ENCODE results near the gene METTL23.
"Not testable (repeated sequence)": the region's sequence is repeated elsewhere in the genome, so short reads cannot be mapped to it uniquely, and the experiment has no call there.

METTL23 gene

DNA sequence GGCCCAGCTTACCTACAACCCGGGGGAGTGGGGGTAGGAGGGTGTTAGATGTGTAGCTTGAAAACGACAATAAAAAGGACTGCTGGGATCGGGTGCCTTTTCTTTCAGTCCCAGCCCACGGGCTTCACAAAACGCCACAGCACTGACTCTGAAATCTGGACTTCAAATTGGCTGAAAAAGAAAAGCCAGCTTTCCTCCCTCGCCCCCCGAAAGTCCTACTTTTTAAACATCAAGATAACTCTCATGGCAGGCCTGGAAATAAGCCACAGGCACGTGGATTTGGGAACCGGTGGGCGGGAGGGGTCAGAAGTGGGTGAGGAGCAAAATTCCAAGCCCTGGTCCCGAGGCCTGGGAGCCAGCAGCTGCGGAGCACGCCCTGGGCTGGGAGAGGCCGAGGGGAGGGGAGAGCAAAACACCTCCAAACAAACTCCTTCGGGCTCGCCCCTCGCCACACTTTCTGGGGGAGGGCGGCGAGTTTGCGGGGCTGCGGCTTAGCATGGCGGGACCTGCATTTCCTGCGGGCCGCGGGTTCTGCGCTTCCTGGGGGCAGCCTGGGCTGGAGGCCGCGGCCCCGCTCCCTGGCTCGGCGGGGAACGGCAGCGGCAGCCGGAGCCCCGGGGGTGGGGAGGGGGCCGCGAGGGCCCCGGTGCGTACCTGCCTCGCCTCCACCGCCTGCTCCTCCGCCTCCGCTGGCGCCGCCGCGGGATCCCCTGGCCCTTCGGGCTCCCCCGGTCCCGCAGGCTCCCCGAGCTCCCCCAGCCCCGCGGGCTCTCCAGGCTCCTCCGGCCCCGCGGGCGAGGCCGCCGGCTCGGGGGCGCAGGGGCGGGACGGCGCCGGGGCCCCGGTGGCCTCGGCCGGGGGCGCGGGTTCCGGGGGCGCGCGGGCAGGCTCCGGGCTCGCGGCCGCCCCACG is 16.4 kb upstream of the METTL23 start:
- peak overlapping the region; percentile 49 for H3K4me3 ChIP-seq (ENCODE audit: low read length)
- not testable (repeated sequence) for DNase-seq (ENCODE audit: low read depth, low spot score)

DNA sequence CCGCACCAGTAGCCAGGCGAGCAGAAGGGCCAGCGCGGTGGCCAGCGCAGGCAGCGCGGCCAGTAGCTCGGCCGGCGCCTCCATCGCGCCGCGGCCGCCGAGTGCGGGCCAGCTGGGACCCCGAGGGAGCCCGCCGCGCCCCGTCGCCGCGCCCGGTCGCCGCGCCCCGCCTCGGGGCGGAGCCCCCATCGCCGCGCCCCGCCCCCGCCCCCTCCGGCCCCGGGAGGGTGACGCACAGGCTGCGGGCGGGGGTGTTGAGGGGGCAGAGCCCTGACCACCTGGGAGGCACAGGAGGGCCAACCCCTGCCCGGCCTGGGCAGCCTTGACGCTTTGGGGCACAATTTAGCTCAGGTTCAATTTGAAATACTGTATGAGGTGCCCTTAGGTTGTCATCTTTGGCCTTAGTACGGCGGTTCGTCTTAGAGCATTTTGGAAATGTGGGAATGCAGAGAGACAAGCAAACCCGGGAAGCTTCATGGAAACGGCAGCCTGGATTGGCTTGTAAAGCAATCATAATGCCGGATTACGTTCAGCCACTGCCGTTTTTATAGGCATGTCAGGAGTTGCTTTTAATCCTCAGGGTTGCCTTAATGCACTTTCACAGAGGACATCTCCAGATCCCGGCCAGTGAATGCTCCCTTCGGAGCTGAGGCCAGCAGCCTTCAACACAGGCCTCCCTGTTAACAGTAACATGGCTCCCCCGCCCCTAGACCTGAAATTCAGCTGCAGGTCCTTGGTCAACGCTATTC is 15.6 kb upstream of the METTL23 start, which contains the start of gene MXRA7:
TSS of gene MXRA7 (minus strand) at position 103 of the 749 bp plus-strand sequence. CDS start at position 84, 19 bp downstream.
- H3K4me3 ChIP-seq (ENCODE audit: low read length) = peak within 1 kb of the TSS; percentile 49
- DNase-seq (ENCODE audit: low read depth, low spot score) = no peak

DNA sequence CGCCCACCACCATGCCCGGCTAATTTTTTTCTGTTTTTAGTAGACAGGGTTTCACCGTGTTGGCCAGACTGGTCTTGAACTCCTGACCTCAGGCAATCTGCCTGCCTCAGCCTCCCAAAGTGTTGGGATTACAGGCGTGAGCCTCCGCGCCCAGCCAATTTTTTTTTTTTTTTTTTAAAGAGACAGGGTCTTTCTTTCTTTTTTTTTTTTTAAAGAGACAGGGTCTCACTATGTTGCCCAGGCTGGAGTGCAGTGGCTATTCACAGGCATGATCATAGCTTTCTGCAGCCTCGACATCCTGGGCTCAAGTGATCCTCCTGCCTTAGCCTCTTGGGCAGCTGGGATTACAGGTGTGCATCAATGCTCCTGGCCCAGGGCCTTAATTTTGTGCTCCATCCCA is 14.3 kb upstream of the METTL23 start:
- not testable (repeated sequence) for H3K4me3 ChIP-seq (ENCODE audit: low read length); DNase-seq (ENCODE audit: low read depth, low spot score)

DNA sequence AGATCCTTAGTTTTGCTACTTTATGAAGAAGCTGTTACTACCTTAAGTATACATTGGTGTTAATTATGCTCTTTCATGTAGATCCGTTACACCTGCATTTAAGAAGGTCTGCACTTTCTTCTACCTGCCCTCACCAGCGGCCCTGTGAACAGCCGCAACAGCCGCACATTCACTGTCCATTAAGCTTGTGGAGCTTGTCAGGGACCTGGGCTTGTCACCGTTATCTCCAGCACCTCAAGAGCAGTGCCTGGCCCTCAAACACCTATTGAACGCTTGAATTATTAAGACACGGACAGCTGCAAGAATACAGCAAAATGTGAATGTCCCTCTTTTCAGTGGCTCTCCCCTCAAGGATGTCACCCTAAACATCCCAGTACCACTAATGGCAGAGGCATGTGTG is 12.9 kb upstream of the METTL23 start:
- no peak for DNase-seq (ENCODE audit: low read depth, low spot score)
- H3K4me3 ChIP-seq (ENCODE audit: low read length) = no peak overlapping the region

DNA sequence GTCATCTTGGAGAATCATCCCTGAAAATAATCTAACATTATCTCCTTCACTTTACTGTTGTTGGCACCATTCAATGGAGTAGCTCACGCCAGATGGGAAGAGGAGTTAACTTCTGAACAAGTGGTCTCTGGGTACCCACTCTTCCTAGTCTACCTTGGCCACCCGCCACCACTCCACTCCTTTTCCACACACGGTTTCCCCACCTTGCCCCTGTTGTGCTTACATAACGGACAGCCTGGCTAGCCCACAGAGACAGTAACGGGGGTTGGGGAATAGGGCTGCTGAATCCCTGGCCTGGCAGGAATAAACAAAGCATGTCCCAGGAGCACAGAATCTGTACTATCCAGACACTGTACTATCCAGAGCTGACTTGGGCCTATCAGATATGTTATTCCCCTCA is 12.3 kb upstream of the METTL23 start:
- DNase-seq (ENCODE audit: low read depth, low spot score) = no peak

DNA sequence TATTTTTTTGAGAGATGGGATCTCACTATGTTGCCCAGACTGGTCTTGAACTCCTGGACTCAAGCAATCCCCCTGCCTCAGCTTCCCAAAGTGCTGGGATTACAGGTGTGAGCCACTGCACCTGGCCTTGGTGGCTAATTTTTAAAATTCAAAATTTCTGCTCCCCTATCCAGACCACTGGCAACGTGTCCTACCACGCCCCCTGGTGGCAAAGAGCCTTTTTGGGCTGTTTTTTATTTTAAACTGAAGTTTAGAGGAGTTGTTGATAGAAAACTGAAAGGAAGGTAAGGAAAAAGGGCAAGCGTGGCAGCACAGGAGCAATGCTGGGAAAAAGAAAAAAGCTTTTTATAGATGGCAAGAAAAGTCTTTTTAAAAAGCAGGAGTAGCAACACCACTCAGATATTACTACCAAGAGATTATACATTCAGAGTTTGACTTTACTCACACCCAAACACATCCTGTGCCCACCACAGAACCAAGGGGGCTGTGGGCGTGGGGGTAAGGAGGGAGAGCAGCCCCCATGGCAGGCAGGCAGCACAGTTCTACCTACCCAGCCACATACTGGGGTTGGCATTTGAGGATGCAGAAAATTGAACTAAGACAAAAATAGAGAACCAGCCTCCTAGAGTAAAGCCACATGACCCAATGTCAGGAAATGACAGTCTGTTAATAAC is 11.7 kb upstream of the METTL23 start:
- DNase-seq (ENCODE audit: low read depth, low spot score) = no peak
- peak overlapping the region; percentile 18; the same call in 1 of the 2 replicates for H3K4me3 ChIP-seq (ENCODE audit: low read length)

More for the DNA sequence above, 12.3 kb upstream of the METTL23 start:
- no peak overlapping the region for H3K4me3 ChIP-seq (ENCODE audit: low read length)

DNA sequence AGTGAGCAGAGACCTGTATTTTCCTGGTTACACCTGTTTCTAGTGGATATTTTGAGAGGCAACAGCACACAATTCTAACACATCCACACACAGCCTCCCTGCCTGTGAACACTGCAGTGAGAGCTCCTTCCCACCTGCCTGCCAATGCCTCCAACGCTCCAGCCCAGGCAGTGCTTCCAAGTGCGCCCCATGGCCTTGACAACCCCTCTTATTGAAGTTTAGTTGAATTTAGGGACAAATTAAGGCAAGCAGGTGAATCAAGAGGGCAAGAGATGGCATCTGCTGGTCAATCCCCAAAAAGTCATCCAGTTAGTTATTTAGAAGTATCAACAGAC is 11.2 kb upstream of the METTL23 start:
- DNase-seq (ENCODE audit: low read depth, low spot score) = no peak
- H3K4me3 ChIP-seq (ENCODE audit: low read length) = peak overlapping the region; percentile 18; the same call in 1 of the 2 replicates

DNA sequence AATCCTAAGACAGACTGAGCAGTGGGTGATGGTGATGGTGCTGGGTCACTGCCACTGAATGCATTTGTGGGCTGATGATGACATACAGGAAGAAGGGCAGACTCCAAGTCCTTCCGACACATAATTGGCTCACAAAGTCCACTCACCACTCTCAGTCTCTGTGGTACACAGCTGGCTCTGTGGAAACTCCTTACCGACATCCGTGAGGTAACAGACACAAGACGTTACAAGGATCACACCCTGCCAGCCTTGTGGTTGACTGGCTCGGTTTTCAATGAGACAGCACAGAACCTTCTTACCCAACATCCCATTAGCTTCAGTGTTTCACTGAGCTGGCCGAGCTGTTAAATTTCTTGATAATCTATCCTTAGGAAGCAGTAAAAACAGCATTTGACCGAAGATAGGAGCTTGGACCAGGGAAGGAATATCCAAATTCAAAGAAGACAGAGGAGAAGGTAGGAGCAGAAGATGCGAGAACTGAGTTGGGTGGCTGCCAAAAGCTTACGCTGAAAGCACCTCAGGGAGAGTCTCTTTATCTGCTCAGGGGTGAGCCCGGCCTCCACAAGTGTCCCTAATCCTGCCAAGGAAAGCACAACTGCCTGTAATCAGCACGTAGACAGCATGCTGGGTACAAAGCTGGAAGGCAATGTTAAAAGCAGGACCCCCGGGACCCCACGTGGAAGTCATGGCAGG is 10.3 kb upstream of the METTL23 start:
- H3K4me3 ChIP-seq (ENCODE audit: low read length) = peak overlapping the region; percentile 39
- peak; percentile 97 for DNase-seq (ENCODE audit: low read depth, low spot score)

DNA sequence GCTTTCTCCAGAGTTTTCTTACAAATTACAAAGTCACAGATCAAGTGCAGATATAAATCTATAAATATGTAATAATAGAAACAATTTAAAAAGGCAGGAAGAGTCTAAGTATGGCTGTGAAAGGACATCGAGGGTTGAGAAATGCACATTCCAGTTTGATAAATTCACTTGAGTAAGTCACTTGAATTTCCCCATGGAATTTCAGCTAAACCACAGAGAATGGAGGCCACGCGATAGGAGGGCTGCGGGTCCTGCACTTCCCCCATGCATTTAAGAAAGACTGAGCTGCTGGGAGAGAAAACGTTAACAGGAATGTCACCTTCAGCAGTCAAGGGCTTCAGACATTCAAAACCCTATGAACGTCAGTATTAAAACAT is 9.8 kb upstream of the METTL23 start:
- no peak for DNase-seq (ENCODE audit: low read depth, low spot score)
- H3K4me3 ChIP-seq (ENCODE audit: low read length) = peak overlapping the region; percentile 39

DNA sequence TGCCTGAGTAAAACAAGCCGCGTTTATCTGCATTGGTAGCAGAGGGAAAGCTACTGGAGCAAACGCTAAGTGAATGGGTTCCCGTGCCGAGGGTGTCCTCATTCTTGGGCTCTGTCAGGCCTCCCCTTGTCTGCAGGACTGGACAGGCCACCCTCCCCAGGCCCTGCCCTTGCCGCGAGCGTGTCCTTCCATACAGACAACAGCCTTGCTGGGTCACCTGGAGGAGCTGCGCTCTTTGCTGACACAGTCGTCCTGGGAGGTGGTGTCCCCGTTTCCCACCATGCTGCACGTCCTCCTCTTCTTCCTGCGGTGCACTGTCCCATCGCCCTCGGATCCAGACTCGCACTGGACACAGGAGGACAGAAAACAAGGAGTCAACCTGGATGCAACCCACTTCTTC is 8.1 kb upstream of the METTL23 start:
- no peak overlapping the region for H3K4me3 ChIP-seq (ENCODE audit: low read length)
- DNase-seq (ENCODE audit: low read depth, low spot score) = no peak

DNA sequence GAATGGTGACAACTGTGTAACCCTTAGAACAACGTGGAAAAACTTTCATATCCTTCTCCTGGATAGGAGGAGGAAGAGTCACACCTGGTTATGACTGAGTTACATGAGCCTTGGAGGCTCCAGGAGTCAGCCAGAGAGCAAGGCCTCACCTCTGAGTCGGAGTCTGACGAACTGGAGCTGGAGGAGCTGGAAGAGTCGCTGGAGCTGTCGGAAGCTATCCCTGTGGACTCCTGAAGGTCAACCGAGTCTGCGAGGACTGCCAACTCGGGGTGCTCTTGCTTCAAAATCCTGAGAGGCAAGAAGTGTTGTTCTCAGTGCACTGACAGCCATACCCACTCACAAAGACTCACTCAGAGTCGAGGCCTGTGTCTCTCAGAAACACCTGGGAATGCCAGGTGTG is 6.4 kb upstream of the METTL23 start:
- H3K4me3 ChIP-seq (ENCODE audit: low read length) = no peak overlapping the region
- DNase-seq (ENCODE audit: low read depth, low spot score) = no peak

DNA sequence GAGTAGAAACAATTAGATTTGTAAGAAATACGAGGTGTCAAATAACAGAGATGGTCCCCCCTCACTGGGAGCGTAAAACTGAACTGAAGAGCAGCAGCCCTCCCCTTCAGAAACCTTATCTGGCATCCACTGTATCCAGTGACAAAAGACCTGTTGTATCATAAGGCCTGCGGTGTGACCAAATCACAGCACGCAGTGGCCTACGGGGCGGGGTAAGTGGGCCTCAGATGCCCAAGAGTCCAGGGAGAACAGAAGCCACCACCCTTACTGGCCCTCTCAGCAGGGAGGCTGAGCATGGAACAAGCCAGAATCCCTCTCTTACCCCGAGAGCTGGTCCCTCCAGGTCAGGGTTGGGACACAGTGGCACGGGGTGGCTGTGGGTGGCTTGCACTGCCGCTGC is 5.7 kb upstream of the METTL23 start:
- no peak overlapping the region for H3K4me3 ChIP-seq (ENCODE audit: low read length)
- no peak for DNase-seq (ENCODE audit: low read depth, low spot score)

DNA sequence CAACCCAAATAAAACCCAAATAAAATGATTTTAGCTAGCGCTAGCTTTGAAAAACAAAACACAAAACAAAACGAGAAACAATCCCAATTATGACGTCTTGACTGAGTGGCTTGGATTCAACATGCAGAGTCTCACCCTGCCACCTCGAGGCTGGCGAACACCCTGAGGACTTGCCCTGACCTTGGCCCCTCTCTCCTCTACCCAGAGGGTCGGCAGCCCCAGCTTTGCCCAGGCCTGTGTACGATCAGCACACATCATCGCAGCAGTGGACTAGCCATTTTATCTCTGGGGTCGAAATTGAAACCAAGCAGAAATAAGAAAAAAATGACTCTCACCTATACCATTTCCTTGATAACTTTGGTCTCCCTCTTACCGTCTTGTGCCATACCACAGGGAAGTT is 5.2 kb upstream of the METTL23 start:
- DNase-seq (ENCODE audit: low read depth, low spot score) = no peak
- H3K4me3 ChIP-seq (ENCODE audit: low read length) = no peak overlapping the region

DNA sequence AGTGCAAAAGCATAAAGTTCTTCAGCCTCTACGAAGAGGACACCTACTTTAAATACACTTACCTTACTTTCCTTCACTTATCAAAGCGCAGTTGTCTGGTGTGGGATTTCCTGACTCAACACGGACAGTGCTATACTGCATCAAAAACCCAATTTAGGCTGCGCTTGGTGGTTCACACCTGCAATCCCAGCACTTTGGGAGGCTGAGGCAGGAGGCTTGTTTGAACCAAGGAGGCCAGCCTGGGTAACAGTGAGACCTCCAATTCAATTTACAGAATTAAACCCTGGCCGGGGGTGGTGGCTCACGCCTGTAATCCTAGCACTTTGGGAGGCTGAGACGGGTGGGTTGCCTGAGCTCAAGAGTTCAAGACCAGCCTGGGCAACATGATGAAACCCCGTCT is 4.4 kb upstream of the METTL23 start:
- no peak overlapping the region for H3K4me3 ChIP-seq (ENCODE audit: low read length)
- DNase-seq (ENCODE audit: low read depth, low spot score) = no peak

DNA sequence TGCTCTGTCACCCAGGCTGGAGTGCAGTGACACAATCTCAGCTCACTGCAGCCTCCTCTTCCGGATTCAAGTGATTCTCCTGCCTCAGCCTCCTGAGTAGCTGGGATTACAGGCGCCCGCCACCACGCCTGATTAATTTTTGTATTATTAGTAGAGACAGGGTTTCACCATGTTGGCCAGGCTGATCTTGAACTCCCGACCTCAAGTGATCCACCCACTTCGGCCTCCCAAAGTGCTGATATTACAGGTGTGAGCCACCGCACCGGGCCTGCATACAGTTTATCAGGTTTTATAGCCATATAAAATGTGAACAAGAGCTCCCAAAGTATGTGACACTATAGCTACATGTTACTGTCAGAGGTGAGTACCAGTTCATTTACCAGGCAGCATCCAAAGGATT is 3.7 kb upstream of the METTL23 start:
- DNase-seq (ENCODE audit: low read depth, low spot score); H3K4me3 ChIP-seq (ENCODE audit: low read length): not testable (repeated sequence)

DNA sequence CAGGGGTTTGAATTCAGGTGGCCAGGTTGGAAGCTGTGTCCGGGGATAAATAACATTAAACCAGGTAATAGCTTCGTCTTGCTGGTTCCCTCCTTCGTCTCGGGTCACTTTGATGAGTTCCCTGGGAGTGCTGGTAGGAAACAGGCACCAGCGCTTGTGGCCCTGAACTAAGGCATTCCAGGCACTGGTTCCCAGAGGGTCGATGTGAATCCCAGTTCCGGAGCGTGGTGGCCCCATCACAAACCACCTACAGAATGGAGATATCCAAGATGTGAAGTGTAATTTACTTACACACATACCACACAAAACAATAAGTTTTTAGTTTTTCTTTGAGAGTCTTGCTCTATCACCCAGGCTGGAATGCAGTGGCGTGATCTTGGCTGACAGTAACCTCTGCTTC is 2.8 kb upstream of the METTL23 start:
- no peak for DNase-seq (ENCODE audit: low read depth, low spot score)
- no peak overlapping the region for H3K4me3 ChIP-seq (ENCODE audit: low read length)

DNA sequence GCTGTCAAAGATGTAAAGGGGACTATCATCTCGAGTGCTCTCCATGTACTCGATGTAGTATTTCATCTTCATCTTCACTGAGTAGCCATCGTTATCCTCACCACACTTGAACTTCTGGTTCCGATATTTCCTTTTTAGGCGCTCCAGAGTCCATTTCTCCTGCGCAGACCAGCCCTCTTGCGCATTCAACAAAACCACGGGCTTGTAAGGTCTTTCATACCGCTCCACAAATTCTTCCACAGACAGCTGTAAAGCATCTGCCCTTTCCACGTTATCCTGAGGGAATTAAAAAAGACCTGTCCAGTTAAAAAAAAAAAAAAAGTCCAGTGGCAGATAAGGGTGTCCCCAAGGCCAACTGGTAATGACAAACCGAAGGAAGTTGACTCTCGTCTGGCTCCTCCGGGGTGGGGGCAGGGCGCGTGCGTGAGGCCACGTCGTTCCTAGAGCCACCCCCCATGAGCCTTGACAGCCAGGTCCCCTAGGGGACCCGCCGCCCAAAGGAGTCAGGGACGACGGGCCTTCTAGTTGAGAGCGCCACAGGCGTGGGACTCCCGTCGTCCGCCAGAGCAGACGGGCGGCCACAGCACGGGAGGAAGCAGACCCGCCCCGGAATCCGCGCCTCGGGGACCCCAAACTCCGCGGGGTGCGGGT is 934 bp upstream of the METTL23 start:
- peak overlapping the region; percentile 84 for H3K4me3 ChIP-seq (ENCODE audit: low read length)
- no peak for DNase-seq (ENCODE audit: low read depth, low spot score)

DNA sequence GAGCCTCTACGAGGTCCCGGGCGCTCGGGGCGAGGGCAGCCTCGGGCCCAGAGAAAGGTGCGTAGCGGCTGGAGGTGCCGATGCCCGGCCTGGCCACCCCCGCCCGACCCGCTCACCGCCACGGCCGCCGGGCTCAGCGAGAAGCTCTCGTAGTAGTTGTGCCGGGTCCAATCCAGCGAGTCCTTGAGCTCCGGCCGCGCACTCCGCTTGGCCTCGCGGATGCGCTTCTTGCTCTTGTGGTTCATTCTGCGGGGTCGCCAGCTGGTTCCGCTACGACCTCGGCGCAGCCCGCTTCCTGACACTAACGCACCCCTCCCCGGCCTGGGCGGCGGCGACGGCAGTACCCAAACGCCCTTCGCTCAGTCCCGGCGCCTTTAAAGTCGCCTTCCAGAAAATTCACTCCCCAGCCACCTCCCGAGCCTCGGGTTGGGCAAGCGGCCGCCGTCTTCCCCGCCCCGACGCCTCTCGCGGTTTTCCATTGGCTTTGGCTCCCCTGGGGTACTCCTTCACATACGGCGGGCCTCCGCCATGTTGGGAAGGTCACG is 336 bp upstream of the METTL23 start, which contains the start of gene JMJD6:
TSS of gene JMJD6 (minus strand) at position 376 of the 545 bp plus-strand sequence. CDS start at position 245, 131 bp downstream.
- DNase-seq (ENCODE audit: low read depth, low spot score) = peak; percentile 97

More for the DNA sequence above, 336 bp upstream of the METTL23 start, which contains the start of gene JMJD6:
- peak within 1 kb of the TSS; percentile 84 for H3K4me3 ChIP-seq (ENCODE audit: low read length)
